HEK293 (cell line): ENCODE data around the gene PDE9A.
A peak's percentile ranks its signal among the peaks of the same experiment; 100 is the strongest.

ENCODE experiments used
- CTCF ChIA-PET: fragments of 350-600 bp; formaldehyde crosslinking; extraction: SDS; loops from one replicate; lab custom pipeline; 2021; ENCODE audit warnings: antibody characterized with exemption; lab: Yijun Ruan, JAX
- POLR2A ChIA-PET: fragments of 300-600 bp; formaldehyde crosslinking; extraction: SDS; loops from one replicate; lab custom pipeline; 2020; ENCODE audit warnings: antibody characterized with exemption, inconsistent platforms; lab: Yijun Ruan, JAX
- H3K27ac ChIP-seq: fragments of 200-500 bp; sonication (Bioruptor generic); 2 replicates; pipeline ENCODE4 v1.5.1; 2014; ENCODE audit warnings: low read depth, low read length, control low read depth, inconsistent platforms; ENCODE audit errors: extremely low read depth
- H3K36me3 ChIP-seq, 2 experiments: fragments of 200-500 bp in 1 of 2; sonication (Bioruptor generic) in 1 of 2; 1 replicate in 1 of 2; 2 replicates in 1 of 2; pipeline ENCODE4 v1.5.1; 2014 to 2017; ENCODE audit warnings: inconsistent platforms in 2 of 2, low read length in 2 of 2; ENCODE audit not compliant: control insufficient read depth in 2 of 2, insufficient read depth in 1 of 2
- H3K4me1 ChIP-seq: fragments of 200-500 bp; sonication (Bioruptor generic); 2 replicates; pipeline ENCODE4 v1.5.1; 2014; ENCODE audit warnings: mild to moderate bottlenecking, low read length, inconsistent platforms; ENCODE audit not compliant: control insufficient read depth, insufficient read depth
- H3K4me3 ChIP-seq: 2 replicates; pipeline ENCODE4 v1.5.1; 2011; ENCODE audit warnings: low read depth, mild to moderate bottlenecking, control low read depth, low read length, moderate library complexity
- H3K9me3 ChIP-seq: fragments of 200-500 bp; sonication (Bioruptor generic); 2 replicates; pipeline ENCODE4 v1.5.1; 2014; ENCODE audit warnings: low read depth, low read length, inconsistent platforms; ENCODE audit not compliant: control insufficient read depth, insufficient read depth
- HOXD13 ChIP-seq: sonication (generic); formaldehyde crosslinking; IDR thresholded peaks from 2 replicates; pipeline ENCODE4 v1.8.0; 2022; ENCODE audit warnings: missing genetic modification reagents, borderline replicate concordance
- KLF10 ChIP-seq: fragments of 450-650 bp; IDR thresholded peaks from 2 replicates; pipeline ENCODE4 v1.5.1; 2018; ENCODE audit warnings: missing biosample characterization, mild to moderate bottlenecking, missing genetic modification characterization
- KLF8 ChIP-seq: fragments of 450-650 bp; formaldehyde crosslinking; IDR thresholded peaks from 2 replicates; pipeline ENCODE4 v1.5.1; 2016; ENCODE audit warnings: missing biosample characterization, missing genetic modification characterization
- PATZ1 ChIP-seq: fragments of 450-650 bp; formaldehyde crosslinking; IDR thresholded peaks from 2 replicates; pipeline ENCODE4 v1.5.1; 2016; ENCODE audit warnings: missing biosample characterization, missing genetic modification characterization
- PRDM2 ChIP-seq: fragments of 450-650 bp; formaldehyde crosslinking; IDR thresholded peaks from 2 replicates; pipeline ENCODE4 v1.5.1; 2016; ENCODE audit warnings: missing biosample characterization, missing genetic modification characterization, borderline replicate concordance
- PRDM6 ChIP-seq: fragments of 450-650 bp; formaldehyde crosslinking; IDR thresholded peaks from 2 replicates; pipeline ENCODE4 v1.5.1; 2017; ENCODE audit warnings: missing biosample characterization, missing genetic modification characterization
- SP2 ChIP-seq: fragments of 450-650 bp; formaldehyde crosslinking; IDR thresholded peaks from 2 replicates; pipeline ENCODE4 v1.5.1; 2016; ENCODE audit warnings: missing biosample characterization, missing genetic modification characterization
- SP7 ChIP-seq: fragments of 450-650 bp; formaldehyde crosslinking; IDR thresholded peaks from 2 replicates; pipeline ENCODE4 v1.5.1; 2016; ENCODE audit warnings: missing biosample characterization, missing genetic modification characterization
- ZBTB44 ChIP-seq: fragments of 450-650 bp; IDR thresholded peaks from 2 replicates; pipeline ENCODE4 v1.5.1; 2018; ENCODE audit warnings: missing biosample characterization, mild to moderate bottlenecking, missing genetic modification characterization
- ZFP69B ChIP-seq: fragments of 450-650 bp; formaldehyde crosslinking; IDR thresholded peaks from 2 replicates; pipeline ENCODE4 v1.5.1; 2016; ENCODE audit warnings: missing biosample characterization, missing genetic modification characterization
- ZIC2 ChIP-seq: fragments of 450-650 bp; formaldehyde crosslinking; IDR thresholded peaks from 2 replicates; pipeline ENCODE4 v1.5.1; 2016; ENCODE audit warnings: missing biosample characterization, missing genetic modification characterization
- ZNF155 ChIP-seq: fragments of 450-650 bp; formaldehyde crosslinking; IDR thresholded peaks from 2 replicates; pipeline ENCODE4 v1.5.1; 2016; ENCODE audit warnings: missing biosample characterization, missing genetic modification characterization
- ZNF19 ChIP-seq: fragments of 450-650 bp; formaldehyde crosslinking; IDR thresholded peaks from 2 replicates; pipeline ENCODE4; 2016; ENCODE audit warnings: missing biosample characterization, missing genetic modification characterization, low read depth
- ZNF266 ChIP-seq: fragments of 450-650 bp; formaldehyde crosslinking; IDR thresholded peaks from 2 replicates; pipeline ENCODE4 v1.5.1; 2016; ENCODE audit warnings: missing biosample characterization, missing genetic modification characterization, low read depth
- ZNF324 ChIP-seq: fragments of 450-650 bp; formaldehyde crosslinking; IDR thresholded peaks from 2 replicates; pipeline ENCODE4 v1.5.1; 2016; ENCODE audit warnings: missing biosample characterization, missing genetic modification characterization
- ZNF558 ChIP-seq: fragments of 450-650 bp; formaldehyde crosslinking; IDR thresholded peaks from 2 replicates; pipeline ENCODE4 v1.5.1; 2016; ENCODE audit warnings: missing biosample characterization, missing genetic modification characterization
- ZNF600 ChIP-seq: fragments of 450-650 bp; formaldehyde crosslinking; IDR thresholded peaks from 2 replicates; pipeline ENCODE4 v1.5.1; 2016; ENCODE audit warnings: missing biosample characterization, missing genetic modification characterization
- ZNF610 ChIP-seq: fragments of 450-650 bp; formaldehyde crosslinking; IDR thresholded peaks from 2 replicates; pipeline ENCODE4 v1.5.1; 2016; ENCODE audit warnings: missing biosample characterization, missing genetic modification characterization, borderline replicate concordance
- ZNF664 ChIP-seq: fragments of 450-650 bp; formaldehyde crosslinking; IDR thresholded peaks from 2 replicates; pipeline ENCODE4 v1.5.1; 2016; ENCODE audit warnings: missing biosample characterization, missing genetic modification characterization
- ZNF704 ChIP-seq: fragments of 450-650 bp; formaldehyde crosslinking; IDR thresholded peaks from 2 replicates; pipeline ENCODE4 v1.5.1; 2016; ENCODE audit warnings: missing biosample characterization, missing genetic modification characterization
- ZNF76 ChIP-seq: fragments of 450-650 bp; formaldehyde crosslinking; IDR thresholded peaks from 2 replicates; pipeline ENCODE4; 2016; ENCODE audit warnings: low read depth, missing biosample characterization, missing genetic modification characterization, borderline replicate concordance

Gene PDE9A

GRCh38 chr21:42671778-42672593, 18.6 kb downstream of the PDE9A start (continued):
- TF ChIP-seq ZFP69B (tag by site-specific recombination) (no peak), KLF8 (tag by site-specific recombination) (peak; percentile 54; the same call in 1 of the 2 replicates), ZNF266 (no peak), ZNF155 (tag by site-specific recombination) (no peak), ZNF76 (tag by site-specific recombination) (no peak), ZNF19 (tag by site-specific recombination) (no peak), ZNF558 (tag by site-specific recombination) (no peak), PRDM2 (tag by site-specific recombination) (no peak)

GRCh38 chr21:42672699-42673458, 19.5 kb downstream of the PDE9A start:
- Histone ChIP-seq H3K9me3 (no peaks in the 10 kb centered on the region), H3K27ac (peak overlapping the region; percentile 26; the same call in 1 of the 2 replicates), H3K4me3 (no peak overlapping the region), H3K4me1 (peaks cover 47% of the 10 kb centered on the region), H3K36me3 (peaks cover 7 to 11% of the 10 kb centered on the region in 2 experiments; a peak in 2 of 3 replicates)
- ChIA-PET POLR2A (no interaction called here), CTCF (interaction anchor here (1.1 kb wide), 1 partner anchor 80 kb away, joined by 3 read pairs; no protein-coding TSS in a partner anchor)
- TF ChIP-seq HOXD13 (CRISPR knock-in tag): no peak
- TF ChIP-seq PATZ1 (tag by site-specific recombination): peak; percentile 29
- no peak for TF ChIP-seq ZNF704 (tag by site-specific recombination)
- TF ChIP-seq ZNF664 (tag by site-specific recombination): no peak
- TF ChIP-seq KLF10: no peak
- TF ChIP-seq ZIC2 (tag by site-specific recombination): peak; percentile 72
- TF ChIP-seq ZNF600: peak; percentile 8; the same call in 1 of the 2 replicates
- TF ChIP-seq SP7 (tag by site-specific recombination): peak; percentile 97
- TF ChIP-seq PRDM6 (tag by site-specific recombination): no peak
- peak; percentile 77; the same call in 1 of the 2 replicates for TF ChIP-seq ZNF324 (tag by site-specific recombination)
- TF ChIP-seq ZNF610 (tag by site-specific recombination): no peak
- peak; percentile 51; the same call in 1 of the 2 replicates for TF ChIP-seq ZBTB44 (tag by site-specific recombination)
- no peak for TF ChIP-seq SP2 (tag by site-specific recombination)
